ENCODE data around the gene TTC33. TPM values are rescaled to one million over a fixed set of nuclear protein-coding genes. Genes with fewer than 3 reads are reported as not detected.

TTC33 gene
- total RNA-seq, 1 donor from 2014 or later, result 16.5 TPM

GRCh38 chr5:40474250-40474649 lies 281.5 kb downstream of the TTC33 start:
- intact Hi-C loops (cut with micrococcal nuclease), result no loop called here

- intact Hi-C loops (cut with micrococcal nuclease), result no loop called here
Measured at GRCh38 chr5:40465416-40465815, 290.3 kb downstream of the TTC33 start.

GRCh38 chr5:40464511-40464910 lies 291.2 kb downstream of the TTC33 start:
- intact Hi-C loops (cut with micrococcal nuclease), result no loop called here

Other genes starting within 250 kb of the TTC33 start
- 85.1 and 85.7 TPM in 2 replicates for gene PTGER4, start 76.0 kb downstream of the TTC33 start, total RNA-seq
- 71.4 and 78.7 TPM in 2 replicates for gene PRKAA1, start 42.4 kb upstream of the TTC33 start, total RNA-seq
- 1,320 and 1,323 TPM in 2 replicates for gene RPL37, start 79.3 kb upstream of the TTC33 start, total RNA-seq
- gene CARD6, start 85.4 kb upstream of the TTC33 start, total RNA-seq, result 6.3 TPM in 2 replicates
- not detected in 2 replicates for gene C7, start 153.5 kb upstream of the TTC33 start, total RNA-seq

Data from T-helper 1 cell treated with Interleukin-12 subunit alpha and Interleukin-12 subunit beta and Interleukin-4 antibody, amounts not matched to agents 30 ng/mL and 1 ng/mL, for 36 hours (primary cell).